Mesenchymal stem cell (in vitro differentiated cells and primary cell): Measurements from ENCODE around the gene ZNF320.
"Not testable (repeated sequence)": the region's sequence is repeated elsewhere in the genome, so short reads cannot be mapped to it uniquely, and the experiment has no call there.

ENCODE experiments used
- DNase-seq: peaks from one replicate; pipeline ENCODE4 v3.0.0-alpha.2; 2013
- H2AFZ ChIP-seq: one replicate; pipeline ENCODE4 v1.6.1; 2013; ENCODE audit warnings: low read depth, mild to moderate bottlenecking, control low read depth, inconsistent platforms, low read length, moderate library complexity
- H2AK5ac ChIP-seq: 2 replicates; pipeline ENCODE4 v1.6.1; 2013; ENCODE audit warnings: low read length, moderate library complexity, mild to moderate bottlenecking, inconsistent platforms; ENCODE audit not compliant: severe bottlenecking
- H2BK120ac ChIP-seq: one replicate; pipeline ENCODE4 v1.6.1; 2013; ENCODE audit warnings: low read depth, mild to moderate bottlenecking, inconsistent platforms, low read length, moderate library complexity
- H2BK12ac ChIP-seq, 2 experiments: one replicate each; pipeline ENCODE4 v1.6.1; 2013; ENCODE audit warnings: inconsistent platforms in 2 of 2, low read length in 2 of 2, mild to moderate bottlenecking in 2 of 2, moderate library complexity in 2 of 2, control low read depth in 1 of 2
- H2BK15ac ChIP-seq: one replicate; pipeline ENCODE4 v1.6.1; 2013; ENCODE audit warnings: mild to moderate bottlenecking, low read depth, inconsistent platforms; ENCODE audit not compliant: poor library complexity, severe bottlenecking
- H2BK5ac ChIP-seq: 2 replicates; pipeline ENCODE4 v1.6.1; 2013; ENCODE audit warnings: low read depth, mild to moderate bottlenecking, low read length, control low read depth, inconsistent platforms; ENCODE audit not compliant: poor library complexity, severe bottlenecking
- H3K14ac ChIP-seq, 2 experiments: one replicate each; pipeline ENCODE4 v1.6.1; 2013; ENCODE audit warnings: inconsistent platforms in 2 of 2, low read length in 2 of 2, control low read depth in 1 of 2, mild to moderate bottlenecking in 1 of 2, moderate library complexity in 1 of 2
- H3K18ac ChIP-seq, 2 experiments: one replicate each; pipeline ENCODE4 v1.6.1; 2013; ENCODE audit warnings: inconsistent platforms in 2 of 2, low read length in 2 of 2, control low read depth in 1 of 2, low read depth in 1 of 2, mild to moderate bottlenecking in 1 of 2
- H3K23ac ChIP-seq, 2 experiments: one replicate each; pipeline ENCODE4 v1.6.1; 2013; ENCODE audit warnings: inconsistent platforms in 2 of 2, low read length in 2 of 2, mild to moderate bottlenecking in 2 of 2, moderate library complexity in 2 of 2, control low read depth in 1 of 2
- H3K27ac ChIP-seq: 2 replicates; pipeline ENCODE4 v1.5.1; 2013; ENCODE audit warnings: mild to moderate bottlenecking, moderate library complexity, low read length, control low read depth, inconsistent platforms; ENCODE audit not compliant: poor library complexity, severe bottlenecking
- H3K27me3 ChIP-seq, 2 experiments: 2 replicates each; pipeline versions ENCODE4 v1.6.1 to v1.7.0; 2013; ENCODE audit warnings: low read length in 2 of 2, mild to moderate bottlenecking in 2 of 2, moderate library complexity in 2 of 2, control low read depth in 1 of 2, inconsistent platforms in 1 of 2; ENCODE audit not compliant: control insufficient read depth in 1 of 2, insufficient read depth in 1 of 2
- H3K36me3 ChIP-seq, 2 experiments: 2 replicates each; pipeline versions ENCODE4 v1.6.1 to v1.7.0; 2013; ENCODE audit warnings: low read length in 2 of 2, control low read depth in 1 of 2, inconsistent platforms in 1 of 2, low read depth in 1 of 2, mild to moderate bottlenecking in 1 of 2; ENCODE audit not compliant: insufficient read depth in 2 of 2, control insufficient read depth in 1 of 2
- H3K4ac ChIP-seq, 2 experiments: one replicate each; pipeline ENCODE4 v1.6.1; 2013; ENCODE audit warnings: inconsistent platforms in 2 of 2, low read length in 2 of 2, mild to moderate bottlenecking in 2 of 2, moderate library complexity in 2 of 2, control low read depth in 1 of 2, low read depth in 1 of 2
- H3K4me1 ChIP-seq: 2 replicates; pipeline ENCODE4 v1.6.1; 2013; ENCODE audit warnings: low read depth, low read length, control low read depth; ENCODE audit not compliant: control insufficient read depth, insufficient read depth
- H3K4me2 ChIP-seq: 2 replicates; pipeline ENCODE4 v1.6.1; 2013; ENCODE audit warnings: low read length, mild to moderate bottlenecking, inconsistent platforms; ENCODE audit not compliant: poor library complexity, severe bottlenecking
- H3K4me3 ChIP-seq, 2 experiments: 2 replicates each; pipeline versions ENCODE4 v1.5.1 to v1.7.0; 2013; ENCODE audit warnings: low read length in 2 of 2, mild to moderate bottlenecking in 2 of 2, control low read depth in 1 of 2, low read depth in 1 of 2; ENCODE audit not compliant: insufficient read depth in 1 of 2
- H3K79me1 ChIP-seq: replicated peaks from 2 replicates; pipeline ENCODE4 v1.6.1; 2013; ENCODE audit warnings: mild to moderate bottlenecking, control low read depth, low read length, inconsistent platforms; ENCODE audit not compliant: poor library complexity, severe bottlenecking
- H3K9ac ChIP-seq: 2 replicates; pipeline ENCODE4 v1.7.0; 2013; ENCODE audit warnings: mild to moderate bottlenecking, low read length, moderate library complexity
- H3K9me3 ChIP-seq: 2 replicates; pipeline ENCODE4 v1.7.0; 2013; ENCODE audit warnings: mild to moderate bottlenecking, low read length; ENCODE audit not compliant: control insufficient read depth
- H4K8ac ChIP-seq: one replicate; pipeline ENCODE4 v1.6.1; 2013; ENCODE audit warnings: inconsistent platforms, mild to moderate bottlenecking, low read length, moderate library complexity
- H4K91ac ChIP-seq: one replicate; pipeline ENCODE4 v1.6.1; 2013; ENCODE audit warnings: mild to moderate bottlenecking, low read length, inconsistent platforms
- WGBS: methylation state at CpG from one replicate; pipeline ENCODE4 v1.1.7; 2013; ENCODE audit warnings: mixed read lengths; 5-methylcytosine and 5-hydroxymethylcytosine counted together

Gene ZNF320

DNA sequence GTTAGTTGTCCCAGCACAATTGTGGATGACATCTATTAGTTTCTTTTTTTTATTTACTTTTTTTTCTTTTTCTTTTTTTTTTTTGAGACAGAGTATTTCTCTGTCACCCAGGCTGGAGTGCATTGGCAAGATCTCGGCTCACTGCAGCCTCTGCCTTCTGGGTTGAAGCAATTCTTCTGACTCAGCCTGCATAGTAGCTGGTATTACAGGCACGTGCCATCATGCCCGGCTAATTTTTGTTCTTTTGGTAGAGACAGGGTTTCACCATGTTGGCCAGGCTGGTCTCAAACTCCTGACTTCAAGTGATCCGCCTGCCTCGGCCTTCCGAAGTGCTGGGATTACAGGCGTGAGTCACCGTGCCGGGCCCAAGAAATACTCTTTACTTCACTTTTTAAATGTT, 27.2 kb upstream of the ZNF320 start:
- H3K18ac ChIP-seq, H3K27ac ChIP-seq, DNase-seq, H2BK120ac ChIP-seq, H4K8ac ChIP-seq, H3K4me1 ChIP-seq, H4K91ac ChIP-seq, H2BK15ac ChIP-seq, H3K9me3 ChIP-seq, H3K27me3 ChIP-seq, H3K79me1 ChIP-seq, H3K4me2 ChIP-seq, H3K4me3 ChIP-seq, H2BK5ac ChIP-seq, H2BK12ac ChIP-seq, H3K14ac ChIP-seq, H3K23ac ChIP-seq, H2AFZ ChIP-seq, H2AK5ac ChIP-seq, H3K9ac ChIP-seq, H3K4ac ChIP-seq: not testable (repeated sequence)
- WGBS = 99% methylated on average over 9 of the region's 9 CpGs
- H3K36me3 ChIP-seq = peaks cover 11 to 12% of the 10 kb centered on the region in 2 experiments

DNA sequence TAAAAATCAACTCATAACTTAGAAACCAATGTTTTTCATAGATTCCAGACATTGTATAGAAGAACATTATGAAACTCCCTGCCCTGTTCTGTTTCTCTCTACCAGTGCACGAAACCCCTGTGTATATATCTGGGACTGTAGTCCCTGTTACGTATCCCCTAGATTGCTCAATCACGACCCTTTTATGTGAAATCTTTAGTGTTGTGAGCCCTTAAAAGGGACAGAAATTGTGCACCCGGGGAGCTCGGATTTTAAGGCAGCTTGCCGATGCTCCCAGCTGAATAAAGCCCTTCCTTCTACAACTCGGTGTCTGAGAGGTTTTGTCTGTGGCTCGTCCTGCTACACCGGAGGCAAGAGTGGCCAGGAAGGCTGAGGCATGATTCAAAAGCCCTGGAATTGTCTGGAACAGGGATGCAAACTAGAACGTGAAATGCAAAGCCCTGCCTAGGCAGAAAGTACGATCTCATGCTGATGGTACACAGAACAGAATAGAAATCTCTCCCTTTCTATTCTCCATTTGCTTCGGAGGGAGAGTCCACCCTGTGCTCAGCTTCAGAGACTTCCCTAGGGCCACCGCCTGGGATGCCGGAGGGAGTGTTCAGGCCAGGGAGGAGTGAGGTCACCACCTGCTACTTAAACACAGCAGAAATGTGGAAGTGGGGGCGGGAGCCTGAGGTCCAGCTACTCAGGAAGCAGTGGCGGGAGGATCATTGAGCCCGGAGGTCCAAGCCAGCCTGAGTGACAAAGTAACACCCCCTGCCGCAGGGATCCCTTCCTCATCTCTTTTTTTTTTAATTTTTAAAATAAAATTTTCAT, 26.6 kb upstream of the ZNF320 start:
- WGBS = 79% methylated on average over 14 of the region's 18 CpGs
- Histone ChIP-seq H3K4me3 (peak overlapping the region; percentile 64 to 96), H2AK5ac (no peak overlapping the region), H3K27me3 (no peaks in the 10 kb centered on the region), H4K8ac (no peak overlapping the region), H3K14ac (no peak overlapping the region), H3K79me1 (peaks cover 6% of the 10 kb centered on the region), H3K4me2 (peak overlapping the region; percentile 34), H3K9ac (peak overlapping the region; percentile 97), H2BK12ac (no peak overlapping the region), H3K4ac (peak overlapping the region in 1 of 2 experiments; percentile 26), H3K18ac (no peak overlapping the region), H3K27ac (peak overlapping the region; percentile 57), H4K91ac (no peak overlapping the region), H3K4me1 (peaks cover 7% of the 10 kb centered on the region), H3K9me3 (no peaks in the 10 kb centered on the region), H3K36me3 (peaks cover 10 to 11% of the 10 kb centered on the region in 2 experiments), H2AFZ (no peak overlapping the region), H3K23ac (no peak overlapping the region), H2BK5ac (no peak overlapping the region), H2BK15ac (no peak overlapping the region), H2BK120ac (no peak overlapping the region)
- DNase-seq = peak; percentile 28

- Histone ChIP-seq H3K18ac (peak within 1 kb of the TSS; percentile 15 to 93), H2AFZ (peak within 1 kb of the TSS; percentile 88), H3K27ac (peak within 1 kb of the TSS; percentile 84), H3K4me3 (peak within 1 kb of the TSS; percentile 64 to 96), H3K36me3 (peaks cover 1 to 11% of the 10 kb centered on the region in 2 experiments), H3K23ac (peak within 1 kb of the TSS in 1 of 2 experiments; percentile 78), H4K8ac (peak within 1 kb of the TSS; percentile 2), H4K91ac (no peak within 1 kb of the TSS), H2BK15ac (no peak within 1 kb of the TSS), H3K4me1 (peaks cover 7% of the 10 kb centered on the region), H2BK12ac (peak within 1 kb of the TSS in 1 of 2 experiments; percentile 3), H3K9ac (peak within 1 kb of the TSS; percentile 97), H3K4ac (peak within 1 kb of the TSS in 1 of 2 experiments; percentile 93), H3K9me3 (no peaks in the 10 kb centered on the region), H2AK5ac (no peak within 1 kb of the TSS), H3K27me3 (no peaks in the 10 kb centered on the region), H2BK5ac (peak within 1 kb of the TSS; percentile 9), H3K79me1 (peaks cover 6% of the 10 kb centered on the region), H2BK120ac (no peak within 1 kb of the TSS), H3K4me2 (peak within 1 kb of the TSS; percentile 99), H3K14ac (peak within 1 kb of the TSS in 1 of 2 experiments; percentile 81)
- WGBS = 7% methylated on average over 31 of the region's 55 CpGs
- peak; percentile 87 for DNase-seq
These were observed 25.7 kb upstream of the ZNF320 start, which contains the start of gene ZNF888 for GRCh38 chr19:52922841-52923777. Gene ZNF888, minus strand, starts transcription at chr19:52923428. Its CDS starts 5,555 bp downstream, at chr19:52917873.

DNA sequence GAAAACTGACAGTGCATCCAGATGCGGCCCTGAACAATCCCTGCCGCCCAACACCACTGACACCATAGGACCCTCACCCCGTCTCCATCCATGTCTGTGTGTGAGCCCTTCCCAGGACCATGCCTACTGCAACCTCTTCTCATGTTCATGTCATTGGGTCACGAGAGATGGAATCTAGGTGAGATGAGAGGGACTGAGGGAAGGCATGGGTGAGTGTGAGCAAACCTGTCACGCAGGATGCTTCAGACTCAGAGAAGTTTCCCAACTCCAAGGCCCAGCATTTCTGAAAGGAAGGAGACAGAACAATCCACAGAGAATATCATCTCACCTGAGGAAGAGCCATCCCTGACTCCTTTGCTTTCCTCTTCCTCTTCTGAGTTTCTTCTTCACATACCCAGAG, 20.1 kb upstream of the ZNF320 start:
- H2BK12ac ChIP-seq = no peak overlapping the region
- H3K9ac ChIP-seq = no peak overlapping the region
- H3K36me3 ChIP-seq = peaks cover 24 to 29% of the 10 kb centered on the region in 2 experiments
- H3K27me3 ChIP-seq = no peaks in the 10 kb centered on the region
- H3K23ac ChIP-seq = no peak overlapping the region
- H3K4ac ChIP-seq = no peak overlapping the region
- no peak overlapping the region for H4K8ac ChIP-seq
- H3K4me1 ChIP-seq = no peaks in the 10 kb centered on the region
- no peak overlapping the region for H2AK5ac ChIP-seq
- no peak overlapping the region for H3K4me2 ChIP-seq
- H2BK120ac ChIP-seq = no peak overlapping the region
- no peak overlapping the region for H2BK15ac ChIP-seq
- 100% methylated on average over 3 of the region's 5 CpGs for WGBS
- H3K79me1 ChIP-seq = peaks cover 10% of the 10 kb centered on the region
- no peak overlapping the region for H3K14ac ChIP-seq
- H2BK5ac ChIP-seq = no peak overlapping the region
- no peak overlapping the region for H3K4me3 ChIP-seq
- H3K18ac ChIP-seq = no peak overlapping the region
- H3K9me3 ChIP-seq = no peaks in the 10 kb centered on the region
- H3K27ac ChIP-seq = no peak overlapping the region
- no peak overlapping the region for H4K91ac ChIP-seq
- no peak overlapping the region for H2AFZ ChIP-seq
- DNase-seq = no peak
